Activated naive CD4-positive, alpha-beta T cell treated with anti-CD3 and anti-CD28 coated beads, Interleukin-2, amount 10 ng/mL, durations not matched to agents 7 days and 5 days (primary cell): ENCODE results near the gene PPHLN1.
A peak's percentile ranks its signal among the peaks of the same experiment; 100 is the strongest.

ENCODE experiments used
- CTCF ChIA-PET: fragments of 350-600 bp; sonication (Branson Sonifier 250); formaldehyde crosslinking; loops from one replicate; lab custom pipeline; 2021; ENCODE audit warnings: antibody characterized with exemption; lab: Charles Lee
- DNase-seq: peaks from one replicate; pipeline ENCODE4 v3.0.0-alpha.2; 2020
- H3K27ac Mint-ChIP-seq: one replicate; pipeline ENCODE4 v1.8.0; 2021; ENCODE audit warnings: mild to moderate bottlenecking, moderate library complexity, mixed read lengths
- H3K27me3 Mint-ChIP-seq: one replicate; pipeline ENCODE4 v1.8.0; 2021; ENCODE audit warnings: mild to moderate bottlenecking, mixed read lengths
- H3K36me3 Mint-ChIP-seq: one replicate; pipeline ENCODE4 v1.8.0; 2021; ENCODE audit warnings: mixed read lengths
- H3K4me1 Mint-ChIP-seq: one replicate; pipeline ENCODE4 v1.8.0; 2021; ENCODE audit warnings: mixed read lengths
- H3K4me3 Mint-ChIP-seq: one replicate; pipeline ENCODE4 v1.8.0; 2021; ENCODE audit warnings: mild to moderate bottlenecking, moderate library complexity, mixed read lengths
- H3K9me3 Mint-ChIP-seq: one replicate; pipeline ENCODE4 v1.8.0; 2021; ENCODE audit warnings: mixed read lengths

Gene PPHLN1

GRCh38 chr12:42325653-42326474 lies at the start of gene PPHLN1, which contains the start of gene ZCRB1:
TSS of gene PPHLN1 (plus strand) at chr12:42326167. CDS start at chr12:42335903, 9,736 bp downstream.
TSS of gene ZCRB1 (minus strand) at chr12:42326094. CDS start at chr12:42324102, 1,992 bp downstream.
- no peaks in the 10 kb centered on the region for H3K9me3 Mint-ChIP-seq
- peaks cover 17% of the 10 kb centered on the region for H3K36me3 Mint-ChIP-seq
- DNase-seq, result peak; percentile 89
- peaks cover 45% of the 10 kb centered on the region for H3K4me1 Mint-ChIP-seq
- no peaks in the 10 kb centered on the region for H3K27me3 Mint-ChIP-seq
- H3K27ac Mint-ChIP-seq, result peak within 1 kb of the TSS; percentile 93
- H3K4me3 Mint-ChIP-seq, result peak within 1 kb of the TSS; percentile 95
- CTCF ChIA-PET, result interaction anchor here (0.9 kb wide), 1 partner anchor 46 kb away, joined by 4 read pairs; no protein-coding TSS in a partner anchor

GRCh38 chr12:42277396-42278127 lies 48.4 kb upstream of the PPHLN1 start:
- no peak overlapping the region for H3K4me3 Mint-ChIP-seq
- H3K27ac Mint-ChIP-seq, result no peak overlapping the region
- DNase-seq, result no peak
- H3K4me1 Mint-ChIP-seq, result no peaks in the 10 kb centered on the region
- no peaks in the 10 kb centered on the region for H3K36me3 Mint-ChIP-seq
- peaks cover 9% of the 10 kb centered on the region for H3K27me3 Mint-ChIP-seq
- H3K9me3 Mint-ChIP-seq, result peaks cover 1% of the 10 kb centered on the region
- CTCF ChIA-PET, result no interaction called here

- no peaks in the 10 kb centered on the region for H3K4me1 Mint-ChIP-seq
- no peak for DNase-seq
- H3K9me3 Mint-ChIP-seq, result no peaks in the 10 kb centered on the region
- H3K27me3 Mint-ChIP-seq, result peaks cover 9% of the 10 kb centered on the region
- no peaks in the 10 kb centered on the region for H3K36me3 Mint-ChIP-seq
- no peak overlapping the region for H3K27ac Mint-ChIP-seq
- no peak overlapping the region for H3K4me3 Mint-ChIP-seq
- CTCF ChIA-PET, result no interaction called here
Observed at GRCh38 chr12:42278128-42278510, 47.8 kb upstream of the PPHLN1 start.

- Mint-ChIP-seq H3K36me3 (no peaks in the 10 kb centered on the region), H3K4me1 (peaks cover 2% of the 10 kb centered on the region), H3K9me3 (no peaks in the 10 kb centered on the region), H3K27me3 (peaks cover 4% of the 10 kb centered on the region), H3K27ac (no peak overlapping the region), H3K4me3 (no peak overlapping the region)
- CTCF ChIA-PET, result interaction anchor here (1.9 kb wide), 1 partner anchor 15 kb away, joined by 4 read pairs; no protein-coding TSS in a partner anchor
- DNase-seq, result no peak
Observed at GRCh38 chr12:42281278-42281677, 44.7 kb upstream of the PPHLN1 start.

GRCh38 chr12:42281844-42282243 lies 44.1 kb upstream of the PPHLN1 start:
- no peak for DNase-seq
- Mint-ChIP-seq H3K4me3 (no peak overlapping the region), H3K27ac (no peak overlapping the region), H3K9me3 (no peaks in the 10 kb centered on the region), H3K36me3 (no peaks in the 10 kb centered on the region), H3K4me1 (peaks cover 2% of the 10 kb centered on the region), H3K27me3 (peaks cover 4% of the 10 kb centered on the region)
- CTCF ChIA-PET, result interaction anchor here (0.6 to 1.9 kb wide), 2 partner anchors 15 to 1407 kb away, joined by 3 to 4 read pairs; no protein-coding TSS in a partner anchor

GRCh38 chr12:42282294-42282693 lies 43.7 kb upstream of the PPHLN1 start:
- H3K4me3 Mint-ChIP-seq, result no peak overlapping the region
- no peaks in the 10 kb centered on the region for H3K36me3 Mint-ChIP-seq
- H3K9me3 Mint-ChIP-seq, result no peaks in the 10 kb centered on the region
- no peak for DNase-seq
- H3K27ac Mint-ChIP-seq, result no peak overlapping the region
- H3K27me3 Mint-ChIP-seq, result peaks cover 4% of the 10 kb centered on the region
- H3K4me1 Mint-ChIP-seq, result peaks cover 2% of the 10 kb centered on the region
- CTCF ChIA-PET, result interaction anchor here (0.6 to 1.9 kb wide), 2 partner anchors 14 to 1408 kb away, joined by 3 to 4 read pairs; no protein-coding TSS in a partner anchor

- no peaks in the 10 kb centered on the region for H3K27me3 Mint-ChIP-seq
- H3K9me3 Mint-ChIP-seq, result no peaks in the 10 kb centered on the region
- H3K27ac Mint-ChIP-seq, result no peak overlapping the region
- CTCF ChIA-PET, result no interaction called here
- H3K36me3 Mint-ChIP-seq, result no peaks in the 10 kb centered on the region
- H3K4me3 Mint-ChIP-seq, result no peak overlapping the region
- DNase-seq, result no peak
- H3K4me1 Mint-ChIP-seq, result peaks cover 2% of the 10 kb centered on the region
Observed at GRCh38 chr12:42283739-42284138, 42.2 kb upstream of the PPHLN1 start.

GRCh38 chr12:42284157-42284556 lies 41.8 kb upstream of the PPHLN1 start:
- peaks cover 2% of the 10 kb centered on the region for H3K4me1 Mint-ChIP-seq
- H3K27ac Mint-ChIP-seq, result no peak overlapping the region
- H3K9me3 Mint-ChIP-seq, result no peaks in the 10 kb centered on the region
- H3K27me3 Mint-ChIP-seq, result no peaks in the 10 kb centered on the region
- CTCF ChIA-PET, result no interaction called here
- DNase-seq, result no peak
- no peak overlapping the region for H3K4me3 Mint-ChIP-seq
- H3K36me3 Mint-ChIP-seq, result no peaks in the 10 kb centered on the region

GRCh38 chr12:42284876-42285275 lies 41.1 kb upstream of the PPHLN1 start:
- Mint-ChIP-seq H3K4me1 (peaks cover 2% of the 10 kb centered on the region), H3K27ac (no peak overlapping the region), H3K4me3 (no peak overlapping the region), H3K36me3 (no peaks in the 10 kb centered on the region), H3K27me3 (no peaks in the 10 kb centered on the region), H3K9me3 (no peaks in the 10 kb centered on the region)
- CTCF ChIA-PET, result no interaction called here
- DNase-seq, result no peak

- no peaks in the 10 kb centered on the region for H3K36me3 Mint-ChIP-seq
- CTCF ChIA-PET, result no interaction called here
- no peak overlapping the region for H3K27ac Mint-ChIP-seq
- H3K27me3 Mint-ChIP-seq, result no peaks in the 10 kb centered on the region
- H3K4me3 Mint-ChIP-seq, result no peak overlapping the region
- H3K9me3 Mint-ChIP-seq, result no peaks in the 10 kb centered on the region
- DNase-seq, result no peak
- H3K4me1 Mint-ChIP-seq, result peaks cover 2% of the 10 kb centered on the region
Observed at GRCh38 chr12:42285431-42285830, 40.5 kb upstream of the PPHLN1 start.

- no peak for DNase-seq
- CTCF ChIA-PET, result no interaction called here
- no peak overlapping the region for H3K27ac Mint-ChIP-seq
- no peaks in the 10 kb centered on the region for H3K36me3 Mint-ChIP-seq
- no peaks in the 10 kb centered on the region for H3K27me3 Mint-ChIP-seq
- no peaks in the 10 kb centered on the region for H3K9me3 Mint-ChIP-seq
- peaks cover 2% of the 10 kb centered on the region for H3K4me1 Mint-ChIP-seq
- H3K4me3 Mint-ChIP-seq, result no peak overlapping the region
Observed at GRCh38 chr12:42286741-42287140, 39.2 kb upstream of the PPHLN1 start.

GRCh38 chr12:42288544-42288943 lies 37.4 kb upstream of the PPHLN1 start:
- no peak overlapping the region for H3K4me3 Mint-ChIP-seq

GRCh38 chr12:42291680-42292079 lies 34.3 kb upstream of the PPHLN1 start:
- Mint-ChIP-seq H3K27ac (no peak overlapping the region), H3K4me1 (no peaks in the 10 kb centered on the region), H3K27me3 (no peaks in the 10 kb centered on the region), H3K4me3 (no peak overlapping the region), H3K9me3 (no peaks in the 10 kb centered on the region), H3K36me3 (no peaks in the 10 kb centered on the region)
- no peak for DNase-seq
- CTCF ChIA-PET, result interaction anchor here (1.4 kb wide), 1 partner anchor 56 kb away, joined by 3 read pairs; no protein-coding TSS in a partner anchor

More at GRCh38 chr12:42288544-42288943, 37.4 kb upstream of the PPHLN1 start:
- no peak for DNase-seq
- Mint-ChIP-seq H3K27ac (no peak overlapping the region), H3K36me3 (no peaks in the 10 kb centered on the region), H3K27me3 (no peaks in the 10 kb centered on the region), H3K9me3 (no peaks in the 10 kb centered on the region), H3K4me1 (peaks cover 2% of the 10 kb centered on the region)
- CTCF ChIA-PET, result no interaction called here

- DNase-seq, result no peak
- Mint-ChIP-seq H3K4me3 (no peak overlapping the region), H3K4me1 (peaks cover 4% of the 10 kb centered on the region), H3K36me3 (no peaks in the 10 kb centered on the region), H3K27ac (no peak overlapping the region), H3K9me3 (no peaks in the 10 kb centered on the region), H3K27me3 (no peaks in the 10 kb centered on the region)
- CTCF ChIA-PET, result interaction anchor here (1.7 kb wide), 1 partner anchor 15 kb away, joined by 4 read pairs; no protein-coding TSS in a partner anchor
Observed at GRCh38 chr12:42296503-42297109, 29.4 kb upstream of the PPHLN1 start.
